ENCODE results near the gene TFB2M.

TFB2M gene

DNA sequence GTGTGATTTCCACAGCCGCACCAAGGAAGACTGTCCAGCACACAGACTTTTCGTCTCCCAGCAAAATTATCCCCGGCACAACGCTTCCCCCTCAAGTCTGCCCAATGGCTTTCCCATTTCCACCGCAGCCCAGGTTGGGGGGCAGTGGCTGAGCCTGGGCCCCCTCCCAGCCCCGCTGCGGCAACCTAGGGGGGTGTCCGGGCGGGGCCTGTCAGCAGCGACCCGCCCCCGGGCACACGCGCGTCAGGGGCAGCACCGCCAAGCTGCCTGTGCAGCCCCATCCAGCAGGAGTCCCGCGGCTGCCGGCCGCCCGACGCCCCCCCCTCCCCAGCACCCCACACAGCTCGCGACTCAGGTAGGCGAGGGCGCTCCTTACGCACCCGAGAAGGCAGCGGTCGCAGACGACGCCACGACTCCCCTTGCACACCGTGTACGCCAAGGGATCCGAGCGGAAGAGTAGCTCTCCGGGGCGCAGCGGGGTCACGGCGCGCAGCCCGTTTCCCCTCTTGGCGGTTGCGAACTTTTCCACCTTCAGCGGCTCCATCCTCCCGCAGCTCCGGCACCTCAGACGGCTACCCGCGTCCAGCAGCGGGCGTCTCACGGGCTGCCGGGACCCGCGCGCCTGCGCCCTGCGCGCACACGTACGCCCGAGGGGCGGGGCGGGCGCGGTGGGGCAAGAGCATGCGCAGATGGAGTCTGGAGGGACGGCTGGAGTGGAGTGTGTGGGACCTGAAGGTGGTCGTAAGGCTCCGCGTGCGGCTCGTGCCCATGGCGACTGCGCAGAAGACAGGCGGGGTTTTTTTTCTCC lies 59.2 kb downstream of the TFB2M start, which contains the start of gene SMYD3:
SMYD3 (minus strand) TSS at position 606 of the 808 bp plus-strand sequence.
- H3F3A ChIP-seq (ENCODE audit: low read depth): no peaks in the 10 kb centered on the region
- H3K9me2 ChIP-seq (replicated peaks; ENCODE audit: low read depth, low read length): no peaks in the 10 kb centered on the region
- H2AFZ ChIP-seq (ENCODE audit: low read length): peak within 1 kb of the TSS; percentile 99
- H3K4me1 ChIP-seq (ENCODE audit: insufficient read depth, low read length, poor library complexity, severe bottlenecking): peaks cover 38% of the 10 kb centered on the region
- H4K20me1 ChIP-seq (ENCODE audit: insufficient read depth, low read length, poor library complexity, severe bottlenecking): peaks cover 5% of the 10 kb centered on the region
- H3K4me3 ChIP-seq (ENCODE audit: low read length, poor library complexity, severe bottlenecking): peak within 1 kb of the TSS; percentile 93
- TF ChIP-seq, protein P1, sequence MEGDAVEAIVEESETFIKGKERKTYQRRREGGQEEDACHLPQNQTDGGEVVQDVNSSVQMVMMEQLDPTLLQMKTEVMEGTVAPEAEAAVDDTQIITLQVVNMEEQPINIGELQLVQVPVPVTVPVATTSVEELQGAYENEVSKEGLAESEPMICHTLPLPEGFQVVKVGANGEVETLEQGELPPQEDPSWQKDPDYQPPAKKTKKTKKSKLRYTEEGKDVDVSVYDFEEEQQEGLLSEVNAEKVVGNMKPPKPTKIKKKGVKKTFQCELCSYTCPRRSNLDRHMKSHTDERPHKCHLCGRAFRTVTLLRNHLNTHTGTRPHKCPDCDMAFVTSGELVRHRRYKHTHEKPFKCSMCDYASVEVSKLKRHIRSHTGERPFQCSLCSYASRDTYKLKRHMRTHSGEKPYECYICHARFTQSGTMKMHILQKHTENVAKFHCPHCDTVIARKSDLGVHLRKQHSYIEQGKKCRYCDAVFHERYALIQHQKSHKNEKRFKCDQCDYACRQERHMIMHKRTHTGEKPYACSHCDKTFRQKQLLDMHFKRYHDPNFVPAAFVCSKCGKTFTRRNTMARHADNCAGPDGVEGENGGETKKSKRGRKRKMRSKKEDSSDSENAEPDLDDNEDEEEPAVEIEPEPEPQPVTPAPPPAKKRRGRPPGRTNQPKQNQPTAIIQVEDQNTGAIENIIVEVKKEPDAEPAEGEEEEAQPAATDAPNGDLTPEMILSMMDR (conservative IDR thresholded peaks at IDR 0.05; ENCODE audit: low read length): peak; percentile 17
- no peak for TF ChIP-seq EZH2phosphoT487 (IDR thresholded peaks at IDR 0.05; ENCODE audit: borderline replicate concordance)
- H3K36me3 ChIP-seq (ENCODE audit: insufficient read depth, low read length): no peaks in the 10 kb centered on the region
- H3K9me3 ChIP-seq (ENCODE audit: insufficient read depth, low read depth, low read length): no peaks in the 10 kb centered on the region
- H3K79me2 ChIP-seq (ENCODE audit: insufficient read depth, low read length): peaks cover 40% of the 10 kb centered on the region; the same call in 1 of the 2 replicates
- peak within 1 kb of the TSS; percentile 83 for H3K9ac ChIP-seq (ENCODE audit: low read depth, low read length, poor library complexity, severe bottlenecking)
- peak within 1 kb of the TSS; percentile 97 for H3K4me2 ChIP-seq (ENCODE audit: low read depth, low read length, poor library complexity, severe bottlenecking)
- no peaks in the 10 kb centered on the region for H3K27me3 ChIP-seq (ENCODE audit: insufficient read depth, low read length, poor library complexity, severe bottlenecking)

DNA sequence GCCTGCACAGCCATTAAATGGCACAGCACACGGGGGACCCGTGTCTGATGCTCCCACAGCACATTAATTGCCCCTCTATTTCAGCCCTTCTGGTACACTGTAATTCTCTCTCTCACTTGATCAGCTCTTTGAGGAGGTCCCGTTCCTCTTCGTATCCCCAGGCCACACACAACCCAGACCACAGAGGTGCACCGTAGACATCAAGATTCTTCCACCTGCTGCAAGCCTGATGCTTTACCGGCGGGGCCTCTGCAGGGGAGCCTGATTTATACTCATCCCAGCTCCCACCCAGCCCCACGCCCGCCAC lies 59.7 kb downstream of the TFB2M start:
- peaks cover 38% of the 10 kb centered on the region for H3K4me1 ChIP-seq (ENCODE audit: insufficient read depth, low read length, poor library complexity, severe bottlenecking)
- H2AFZ ChIP-seq (ENCODE audit: low read length): peak overlapping the region; percentile 99
- no peaks in the 10 kb centered on the region for H3K36me3 ChIP-seq (ENCODE audit: insufficient read depth, low read length)
- no peaks in the 10 kb centered on the region for H3K27me3 ChIP-seq (ENCODE audit: insufficient read depth, low read length, poor library complexity, severe bottlenecking)
- no peaks in the 10 kb centered on the region for H3K9me2 ChIP-seq (replicated peaks; ENCODE audit: low read depth, low read length)
- no peaks in the 10 kb centered on the region for H3K9me3 ChIP-seq (ENCODE audit: insufficient read depth, low read depth, low read length)
- peak overlapping the region; percentile 93 for H3K4me3 ChIP-seq (ENCODE audit: low read length, poor library complexity, severe bottlenecking)
- peak overlapping the region; percentile 97 for H3K4me2 ChIP-seq (ENCODE audit: low read depth, low read length, poor library complexity, severe bottlenecking)
- no peak for TF ChIP-seq EZH2phosphoT487 (IDR thresholded peaks at IDR 0.05; ENCODE audit: borderline replicate concordance)
- peaks cover 46% of the 10 kb centered on the region; the same call in 1 of the 2 replicates for H3K79me2 ChIP-seq (ENCODE audit: insufficient read depth, low read length)
- H4K20me1 ChIP-seq (ENCODE audit: insufficient read depth, low read length, poor library complexity, severe bottlenecking): peaks cover 5% of the 10 kb centered on the region
- H3F3A ChIP-seq (ENCODE audit: low read depth): no peaks in the 10 kb centered on the region
- peak overlapping the region; percentile 83 for H3K9ac ChIP-seq (ENCODE audit: low read depth, low read length, poor library complexity, severe bottlenecking)

DNA sequence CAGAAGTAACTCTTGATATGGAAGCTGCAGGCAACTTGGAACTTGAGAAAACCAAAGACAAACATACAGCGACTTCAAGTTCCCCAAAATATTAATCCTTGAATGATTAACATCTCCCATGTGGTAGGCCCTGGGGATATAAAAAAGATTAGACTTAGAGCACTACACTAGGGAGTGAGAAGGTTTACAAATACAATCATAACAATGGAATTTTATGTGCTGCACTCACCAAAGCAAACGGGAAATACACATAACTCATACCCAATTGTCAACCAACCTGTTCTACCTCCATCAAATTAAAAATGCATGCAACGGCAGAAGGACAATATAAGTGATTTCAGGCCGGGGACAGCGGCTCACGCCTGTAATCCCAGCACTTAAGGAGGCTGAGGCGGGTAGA lies 62.7 kb downstream of the TFB2M start:
- H4K20me1 ChIP-seq (ENCODE audit: insufficient read depth, low read length, poor library complexity, severe bottlenecking): peaks cover 5% of the 10 kb centered on the region
- peak overlapping the region; percentile 45 for H3K4me2 ChIP-seq (ENCODE audit: low read depth, low read length, poor library complexity, severe bottlenecking)
- H3K9me3 ChIP-seq (ENCODE audit: insufficient read depth, low read depth, low read length): no peaks in the 10 kb centered on the region
- H2AFZ ChIP-seq (ENCODE audit: low read length): no peak overlapping the region
- H3F3A ChIP-seq (ENCODE audit: low read depth): no peaks in the 10 kb centered on the region
- H3K9ac ChIP-seq (ENCODE audit: low read depth, low read length, poor library complexity, severe bottlenecking): no peak overlapping the region
- peak overlapping the region; percentile 7 for H3K4me3 ChIP-seq (ENCODE audit: low read length, poor library complexity, severe bottlenecking)
- TF ChIP-seq, protein P1 (conservative IDR thresholded peaks at IDR 0.05; ENCODE audit: low read length): no peak
- no peak for TF ChIP-seq EZH2phosphoT487 (IDR thresholded peaks at IDR 0.05; ENCODE audit: borderline replicate concordance)
- H3K79me2 ChIP-seq (ENCODE audit: insufficient read depth, low read length): peaks cover 54% of the 10 kb centered on the region; the same call in 1 of the 2 replicates
- no peaks in the 10 kb centered on the region for H3K9me2 ChIP-seq (replicated peaks; ENCODE audit: low read depth, low read length)
- H3K27me3 ChIP-seq (ENCODE audit: insufficient read depth, low read length, poor library complexity, severe bottlenecking): no peaks in the 10 kb centered on the region
- H3K4me1 ChIP-seq (ENCODE audit: insufficient read depth, low read length, poor library complexity, severe bottlenecking): peaks cover 38% of the 10 kb centered on the region
- no peaks in the 10 kb centered on the region for H3K36me3 ChIP-seq (ENCODE audit: insufficient read depth, low read length)
